Astrocyte (in vitro differentiated cells and primary cell): ENCODE measurements around the gene PTPRE.

Experiments used
- EZH2 ChIP-seq: IDR thresholded peaks from 2 replicates; pipeline ENCODE4 v1.6.1; 2012; ENCODE audit warnings: mild to moderate bottlenecking, low read length, inconsistent platforms; ENCODE audit not compliant: insufficient read depth
- TF ChIP-seq, protein P1 (sequence below): IDR thresholded peaks from 2 replicates; pipeline ENCODE4 v1.5.1; 2011; ENCODE audit warnings: low read depth, mild to moderate bottlenecking, inconsistent platforms, low read length, moderate library complexity; ENCODE audit not compliant: insufficient read depth

DNA sequence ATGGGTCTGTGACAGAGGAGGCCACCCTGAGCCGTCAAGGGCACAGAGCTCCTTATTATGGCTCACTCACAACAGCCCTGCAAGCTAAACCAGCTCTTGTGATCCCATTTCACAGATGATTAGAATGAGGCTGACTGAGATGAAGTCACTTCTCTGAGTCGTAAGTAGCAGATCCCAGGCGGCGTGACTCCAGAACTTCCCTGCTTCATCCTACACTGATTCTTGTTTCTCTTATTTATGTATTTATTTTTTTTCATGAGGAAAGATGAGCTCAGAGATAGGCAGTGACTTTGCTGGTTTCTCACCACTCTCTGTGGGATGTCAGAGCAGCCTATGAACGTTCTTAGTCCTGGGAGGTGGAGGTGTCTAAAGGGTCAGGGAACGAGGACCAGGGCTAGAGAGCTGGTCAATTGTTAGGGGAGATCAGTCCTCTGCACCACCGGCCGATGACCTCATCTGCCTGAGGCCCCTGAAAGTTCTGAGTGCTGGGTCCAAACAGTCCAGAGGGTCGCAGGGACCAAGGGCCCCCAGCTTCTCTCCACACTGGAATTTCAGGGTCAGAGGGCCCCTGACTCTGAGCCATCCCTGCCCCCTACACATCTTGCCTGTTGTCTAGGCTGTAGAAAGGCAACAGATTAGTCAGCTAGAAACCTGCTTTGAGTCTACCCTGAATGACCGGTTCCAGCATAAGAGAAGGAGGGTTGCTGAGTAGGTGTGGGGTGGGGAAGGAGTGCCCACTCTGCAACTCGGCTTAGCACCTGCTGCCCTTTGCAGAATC, 32.0 kb upstream of the PTPRE start:
- TF ChIP-seq, protein P1, sequence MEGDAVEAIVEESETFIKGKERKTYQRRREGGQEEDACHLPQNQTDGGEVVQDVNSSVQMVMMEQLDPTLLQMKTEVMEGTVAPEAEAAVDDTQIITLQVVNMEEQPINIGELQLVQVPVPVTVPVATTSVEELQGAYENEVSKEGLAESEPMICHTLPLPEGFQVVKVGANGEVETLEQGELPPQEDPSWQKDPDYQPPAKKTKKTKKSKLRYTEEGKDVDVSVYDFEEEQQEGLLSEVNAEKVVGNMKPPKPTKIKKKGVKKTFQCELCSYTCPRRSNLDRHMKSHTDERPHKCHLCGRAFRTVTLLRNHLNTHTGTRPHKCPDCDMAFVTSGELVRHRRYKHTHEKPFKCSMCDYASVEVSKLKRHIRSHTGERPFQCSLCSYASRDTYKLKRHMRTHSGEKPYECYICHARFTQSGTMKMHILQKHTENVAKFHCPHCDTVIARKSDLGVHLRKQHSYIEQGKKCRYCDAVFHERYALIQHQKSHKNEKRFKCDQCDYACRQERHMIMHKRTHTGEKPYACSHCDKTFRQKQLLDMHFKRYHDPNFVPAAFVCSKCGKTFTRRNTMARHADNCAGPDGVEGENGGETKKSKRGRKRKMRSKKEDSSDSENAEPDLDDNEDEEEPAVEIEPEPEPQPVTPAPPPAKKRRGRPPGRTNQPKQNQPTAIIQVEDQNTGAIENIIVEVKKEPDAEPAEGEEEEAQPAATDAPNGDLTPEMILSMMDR = no peak
- no peak for TF ChIP-seq EZH2
